K562 (cell line): Measurements from ENCODE around the gene FSHR. TPM values are rescaled to one million over a fixed set of nuclear protein-coding genes. Genes with fewer than 3 reads are reported as not detected.

ENCODE experiments used
- TOE1 ChIP-seq, 2 experiments: fragments of 450-650 bp in 1 of 2; sonication (generic) in 1 of 2; formaldehyde crosslinking in 1 of 2; IDR thresholded peaks; 2 replicates each; pipeline versions ENCODE4 v1.7.1 to v1.8.0; 2016 to 2022; ENCODE audit warnings: borderline replicate concordance in 2 of 2, mild to moderate bottlenecking in 2 of 2, antibody characterized with exemption in 1 of 2, inconsistent platforms in 1 of 2, low read depth in 1 of 2, missing genetic modification reagents in 1 of 2, moderate library complexity in 1 of 2
- polyA plus RNA-seq, 8 experiments: library from polyadenylated mRNA; depleted of rRNA in 4 of 8; stranded (reverse) in 5 of 8; unstranded in 3 of 8; fragments of >200 nt; fragmentation: Nextera tagmentation in 2 of 8; fragmentation: Illumina TruSeq in 1 of 8; extraction: Ambion mirVana in 2 of 8; extraction: Trizol in 1 of 8; gene quantifications; 2 replicates each; pipeline versions ENCODE4 v1.2.1 to v1.2.3, GENCODE V29; 2011 to 2014; ENCODE audit warnings: inconsistent platforms in 1 of 8, missing spikeins in 1 of 8
- total RNA-seq, 7 experiments: library from RNA; depleted of rRNA in 6 of 7; stranded (reverse); fragments of >200 nt in 6 of 7; fragmentation: Illumina TruSeq in 2 of 7; extraction: Trizol in 2 of 7; gene quantifications; 2 replicates each; pipeline versions ENCODE4 v1.2.1 to v1.2.3, GENCODE V29; 2011 to 2021; ENCODE audit warnings: low replicate concordance in 1 of 7
- TF ChIP-seq, protein P1 (sequence below), 2 experiments: fragments of 450-650 bp; formaldehyde crosslinking in 1 of 2; IDR thresholded peaks; 2 replicates each; pipeline versions ENCODE4 v1.4.0 to v1.6.1; 2014 to 2020; ENCODE audit warnings: mild to moderate bottlenecking in 2 of 2, borderline replicate concordance in 1 of 2, low read depth in 1 of 2

The FSHR gene
- total and polyA plus RNA-seq, 9 of the 15 experiments (the other 6 are each of a cell fraction or from before 2014, with no cell fraction given): not detected

- no peak for TF ChIP-seq TOE1 (IDR thresholded peaks at IDR 0.05; ENCODE audit: borderline replicate concordance)
- no peak for TF ChIP-seq TOE1 (CRISPR knock-in tag; IDR thresholded peaks at IDR 0.05; ENCODE audit: borderline replicate concordance, low read depth)
- TF ChIP-seq, protein P1, sequence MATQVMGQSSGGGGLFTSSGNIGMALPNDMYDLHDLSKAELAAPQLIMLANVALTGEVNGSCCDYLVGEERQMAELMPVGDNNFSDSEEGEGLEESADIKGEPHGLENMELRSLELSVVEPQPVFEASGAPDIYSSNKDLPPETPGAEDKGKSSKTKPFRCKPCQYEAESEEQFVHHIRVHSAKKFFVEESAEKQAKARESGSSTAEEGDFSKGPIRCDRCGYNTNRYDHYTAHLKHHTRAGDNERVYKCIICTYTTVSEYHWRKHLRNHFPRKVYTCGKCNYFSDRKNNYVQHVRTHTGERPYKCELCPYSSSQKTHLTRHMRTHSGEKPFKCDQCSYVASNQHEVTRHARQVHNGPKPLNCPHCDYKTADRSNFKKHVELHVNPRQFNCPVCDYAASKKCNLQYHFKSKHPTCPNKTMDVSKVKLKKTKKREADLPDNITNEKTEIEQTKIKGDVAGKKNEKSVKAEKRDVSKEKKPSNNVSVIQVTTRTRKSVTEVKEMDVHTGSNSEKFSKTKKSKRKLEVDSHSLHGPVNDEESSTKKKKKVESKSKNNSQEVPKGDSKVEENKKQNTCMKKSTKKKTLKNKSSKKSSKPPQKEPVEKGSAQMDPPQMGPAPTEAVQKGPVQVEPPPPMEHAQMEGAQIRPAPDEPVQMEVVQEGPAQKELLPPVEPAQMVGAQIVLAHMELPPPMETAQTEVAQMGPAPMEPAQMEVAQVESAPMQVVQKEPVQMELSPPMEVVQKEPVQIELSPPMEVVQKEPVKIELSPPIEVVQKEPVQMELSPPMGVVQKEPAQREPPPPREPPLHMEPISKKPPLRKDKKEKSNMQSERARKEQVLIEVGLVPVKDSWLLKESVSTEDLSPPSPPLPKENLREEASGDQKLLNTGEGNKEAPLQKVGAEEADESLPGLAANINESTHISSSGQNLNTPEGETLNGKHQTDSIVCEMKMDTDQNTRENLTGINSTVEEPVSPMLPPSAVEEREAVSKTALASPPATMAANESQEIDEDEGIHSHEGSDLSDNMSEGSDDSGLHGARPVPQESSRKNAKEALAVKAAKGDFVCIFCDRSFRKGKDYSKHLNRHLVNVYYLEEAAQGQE (IDR thresholded peaks at IDR 0.05; ENCODE audit: borderline replicate concordance): no peak
- TF ChIP-seq, protein P1 (CRISPR knock-in tag; IDR thresholded peaks at IDR 0.05; ENCODE audit: low read depth): no peak
Observed at GRCh38 chr2:49108851-49109250, 45.5 kb downstream of the FSHR start (continued).
